Activated CD4-positive, alpha-beta T cell treated with anti-CD3 and anti-CD28 coated beads for 48 hours (primary cell): ENCODE measurements around the gene ICAM4.
"Not testable (repeated sequence)": the region's sequence is repeated elsewhere in the genome, so short reads cannot be mapped to it uniquely, and the experiment has no call there.

Experiments
- DNase-seq: peaks from one replicate; pipeline ENCODE4 v3.0.0-alpha.2; 2020

The ICAM4 gene, protein sequence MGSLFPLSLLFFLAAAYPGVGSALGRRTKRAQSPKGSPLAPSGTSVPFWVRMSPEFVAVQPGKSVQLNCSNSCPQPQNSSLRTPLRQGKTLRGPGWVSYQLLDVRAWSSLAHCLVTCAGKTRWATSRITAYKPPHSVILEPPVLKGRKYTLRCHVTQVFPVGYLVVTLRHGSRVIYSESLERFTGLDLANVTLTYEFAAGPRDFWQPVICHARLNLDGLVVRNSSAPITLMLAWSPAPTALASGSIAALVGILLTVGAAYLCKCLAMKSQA

DNA sequence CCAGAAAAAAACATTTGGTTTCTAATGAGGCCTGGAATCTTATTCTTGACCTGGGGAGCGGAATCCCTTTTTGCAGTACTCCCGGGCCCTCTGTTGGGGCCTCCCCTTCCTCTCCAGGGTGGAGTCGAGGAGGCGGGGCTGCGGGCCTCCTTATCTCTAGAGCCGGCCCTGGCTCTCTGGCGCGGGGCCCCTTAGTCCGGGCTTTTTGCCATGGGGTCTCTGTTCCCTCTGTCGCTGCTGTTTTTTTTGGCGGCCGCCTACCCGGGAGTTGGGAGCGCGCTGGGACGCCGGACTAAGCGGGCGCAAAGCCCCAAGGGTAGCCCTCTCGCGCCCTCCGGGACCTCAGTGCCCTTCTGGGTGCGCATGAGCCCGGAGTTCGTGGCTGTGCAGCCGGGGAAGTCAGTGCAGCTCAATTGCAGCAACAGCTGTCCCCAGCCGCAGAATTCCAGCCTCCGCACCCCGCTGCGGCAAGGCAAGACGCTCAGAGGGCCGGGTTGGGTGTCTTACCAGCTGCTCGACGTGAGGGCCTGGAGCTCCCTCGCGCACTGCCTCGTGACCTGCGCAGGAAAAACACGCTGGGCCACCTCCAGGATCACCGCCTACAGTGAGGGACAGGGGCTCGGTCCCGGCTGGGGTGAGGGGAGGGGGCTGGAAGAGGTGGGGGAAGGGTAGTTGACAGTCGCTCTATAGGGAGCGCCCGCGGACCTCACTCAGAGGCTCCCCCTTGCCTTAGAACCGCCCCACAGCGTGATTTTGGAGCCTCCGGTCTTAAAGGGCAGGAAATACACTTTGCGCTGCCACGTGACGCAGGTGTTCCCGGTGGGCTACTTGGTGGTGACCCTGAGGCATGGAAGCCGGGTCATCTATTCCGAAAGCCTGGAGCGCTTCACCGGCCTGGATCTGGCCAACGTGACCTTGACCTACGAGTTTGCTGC, at the start of gene ICAM4:
Gene ICAM4, plus strand, starts transcription at position 153 of the 935 bp plus-strand sequence. Its CDS starts 58 bp downstream, at position 211.
- peak; percentile 49 for DNase-seq

DNA sequence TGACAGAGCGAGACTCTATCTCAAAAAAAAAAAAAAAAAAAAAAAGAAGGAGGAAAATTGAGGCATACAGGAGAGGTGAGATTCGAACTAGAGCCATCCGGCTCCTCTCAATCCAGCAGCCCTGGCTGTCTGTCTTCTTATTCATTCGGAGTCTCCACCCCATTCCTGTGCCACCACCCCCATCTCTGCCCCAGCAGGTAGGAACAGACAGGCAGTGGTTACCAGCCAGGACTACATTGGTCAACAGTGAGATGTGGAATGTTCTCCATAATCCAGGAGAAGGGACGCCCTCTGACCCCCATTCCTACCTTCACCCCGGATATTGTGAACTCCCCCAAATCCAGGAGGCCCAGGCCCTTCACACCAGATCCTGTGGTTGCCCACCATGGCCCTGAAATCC, 49.1 kb upstream of the ICAM4 start:
- DNase-seq = no peak

DNA sequence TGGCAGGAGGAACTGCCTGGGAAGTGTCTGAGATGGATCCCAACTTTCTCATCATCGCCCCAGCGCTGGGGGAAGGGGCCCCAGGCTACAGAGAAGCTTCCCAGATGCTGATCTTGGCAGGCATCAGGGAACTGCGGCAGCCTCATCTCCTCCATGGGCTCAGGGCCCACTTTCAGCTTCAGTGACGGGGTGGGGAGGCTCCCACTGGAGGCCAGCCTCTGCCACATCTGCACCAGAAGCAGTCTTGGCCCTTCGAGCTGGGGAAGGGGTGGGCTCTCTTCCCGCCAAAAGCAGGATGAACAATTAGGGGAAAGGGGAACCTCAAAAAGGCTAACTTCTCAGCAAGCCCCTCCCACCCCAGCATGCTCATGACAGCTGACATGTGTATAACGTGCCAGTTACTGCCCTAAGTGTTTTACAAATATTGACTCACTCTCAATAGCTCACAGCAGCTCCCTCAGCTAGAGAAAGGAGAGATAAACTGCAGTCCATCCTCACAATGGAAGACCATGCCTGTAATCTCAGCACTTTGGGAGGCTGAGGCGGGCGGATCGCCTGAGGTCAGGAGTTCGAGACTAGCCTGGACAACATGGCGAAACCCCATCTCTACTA, 48.5 kb upstream of the ICAM4 start:
- DNase-seq = no peak

DNA sequence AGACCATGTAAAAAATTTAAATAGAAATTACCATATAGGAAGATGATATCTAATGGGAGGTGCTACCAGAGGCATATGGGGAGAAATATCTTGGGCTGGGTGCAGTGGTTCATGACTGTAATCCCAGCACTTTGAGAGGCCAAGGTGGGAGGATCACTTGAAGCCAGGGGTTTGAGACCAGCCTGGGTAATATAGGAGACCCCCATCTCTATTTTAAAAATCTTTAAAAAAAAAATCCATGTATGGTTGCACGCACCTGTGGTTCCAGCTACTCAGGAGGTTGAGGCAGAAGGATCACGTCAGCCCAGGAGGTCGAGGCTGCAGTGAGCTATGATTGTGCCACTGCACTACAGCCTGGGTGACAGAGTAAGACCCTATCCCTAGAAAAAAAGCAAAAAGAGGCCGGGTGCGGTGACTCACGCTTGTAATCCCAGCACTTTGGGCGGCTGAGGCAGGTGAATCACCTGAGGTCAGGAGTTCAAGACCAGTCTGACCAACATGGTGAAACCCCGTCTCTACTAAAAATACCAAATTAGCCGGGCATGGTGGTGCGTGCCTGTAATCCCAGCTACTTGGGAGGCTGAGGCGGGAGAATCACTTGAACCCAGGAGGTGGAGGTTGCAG, 44.8 kb upstream of the ICAM4 start:
- DNase-seq = not testable (repeated sequence)

DNA sequence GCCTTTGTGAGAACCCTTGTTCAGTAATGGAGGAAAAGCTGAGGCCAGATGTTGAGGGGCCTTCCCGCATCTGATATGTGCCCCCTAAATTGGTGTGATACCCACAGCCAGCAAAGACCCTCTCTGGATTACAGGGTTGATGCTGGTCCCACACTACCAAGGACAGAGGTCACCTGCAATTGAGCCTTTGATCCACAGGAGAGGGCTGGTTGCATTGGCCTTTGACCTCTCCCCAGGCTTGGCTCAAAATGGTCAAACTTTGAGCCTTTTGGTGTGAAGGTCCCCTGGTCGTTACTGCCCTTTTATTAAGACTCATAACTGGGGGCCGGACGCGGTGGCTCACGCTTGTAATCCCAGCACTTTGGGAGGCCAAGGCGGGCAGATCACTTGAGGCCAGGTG, 43.1 kb upstream of the ICAM4 start:
- no peak for DNase-seq

DNA sequence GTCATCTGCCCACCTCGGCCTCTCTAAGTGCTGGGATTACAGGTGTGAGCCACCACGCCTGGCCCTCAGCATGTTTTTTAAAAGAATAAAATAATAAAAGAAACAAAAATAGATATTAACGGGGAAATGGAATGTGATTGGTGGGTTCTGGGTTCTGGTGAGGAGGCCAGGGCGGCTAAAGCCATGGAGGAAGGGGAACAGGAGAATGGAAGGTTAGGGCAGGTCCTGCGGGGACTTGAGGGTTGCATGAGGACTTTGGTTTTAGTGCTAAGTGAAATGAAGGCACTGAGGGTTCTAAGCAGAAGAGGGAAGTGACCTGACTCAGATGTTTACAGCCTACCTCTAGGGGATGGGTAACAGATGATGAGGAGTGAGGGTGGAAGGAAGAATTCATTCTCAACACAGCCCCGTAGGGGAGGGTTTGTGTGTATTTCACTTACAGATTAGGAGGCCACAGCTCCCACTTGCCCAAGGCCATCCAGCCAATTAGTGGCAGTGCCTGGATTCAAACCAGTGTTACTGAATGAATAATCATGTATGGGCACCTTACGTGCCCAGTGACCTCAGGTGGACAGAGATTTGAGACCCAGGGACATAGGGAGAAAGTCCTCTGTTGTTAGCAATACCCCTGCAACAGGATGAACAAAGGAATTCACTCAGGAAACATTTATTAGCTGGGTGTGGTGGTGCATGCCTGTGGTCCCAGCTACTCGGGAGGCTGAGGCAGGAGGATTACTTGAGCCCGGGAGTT, 41.4 kb upstream of the ICAM4 start:
- no peak for DNase-seq

DNA sequence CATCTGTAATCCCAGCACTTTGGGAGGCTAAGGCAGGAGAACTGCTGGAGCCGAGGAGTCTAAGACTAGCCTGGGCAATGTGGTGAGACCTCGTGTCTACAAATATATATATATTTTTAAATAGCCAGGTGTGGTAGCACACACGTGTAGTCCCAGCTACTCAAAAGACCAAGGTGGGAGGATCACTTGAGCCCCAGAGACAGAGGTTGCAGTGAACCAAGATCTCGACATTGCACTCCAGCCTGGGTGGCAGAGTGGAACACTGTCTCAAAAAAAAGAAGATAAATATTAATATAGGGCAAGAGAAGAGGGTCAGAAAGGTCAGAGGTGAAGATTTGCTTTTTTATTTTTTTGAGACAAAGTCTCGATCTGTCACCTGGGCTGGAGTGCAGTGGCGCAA, 40.2 kb upstream of the ICAM4 start:
- no peak for DNase-seq

DNA sequence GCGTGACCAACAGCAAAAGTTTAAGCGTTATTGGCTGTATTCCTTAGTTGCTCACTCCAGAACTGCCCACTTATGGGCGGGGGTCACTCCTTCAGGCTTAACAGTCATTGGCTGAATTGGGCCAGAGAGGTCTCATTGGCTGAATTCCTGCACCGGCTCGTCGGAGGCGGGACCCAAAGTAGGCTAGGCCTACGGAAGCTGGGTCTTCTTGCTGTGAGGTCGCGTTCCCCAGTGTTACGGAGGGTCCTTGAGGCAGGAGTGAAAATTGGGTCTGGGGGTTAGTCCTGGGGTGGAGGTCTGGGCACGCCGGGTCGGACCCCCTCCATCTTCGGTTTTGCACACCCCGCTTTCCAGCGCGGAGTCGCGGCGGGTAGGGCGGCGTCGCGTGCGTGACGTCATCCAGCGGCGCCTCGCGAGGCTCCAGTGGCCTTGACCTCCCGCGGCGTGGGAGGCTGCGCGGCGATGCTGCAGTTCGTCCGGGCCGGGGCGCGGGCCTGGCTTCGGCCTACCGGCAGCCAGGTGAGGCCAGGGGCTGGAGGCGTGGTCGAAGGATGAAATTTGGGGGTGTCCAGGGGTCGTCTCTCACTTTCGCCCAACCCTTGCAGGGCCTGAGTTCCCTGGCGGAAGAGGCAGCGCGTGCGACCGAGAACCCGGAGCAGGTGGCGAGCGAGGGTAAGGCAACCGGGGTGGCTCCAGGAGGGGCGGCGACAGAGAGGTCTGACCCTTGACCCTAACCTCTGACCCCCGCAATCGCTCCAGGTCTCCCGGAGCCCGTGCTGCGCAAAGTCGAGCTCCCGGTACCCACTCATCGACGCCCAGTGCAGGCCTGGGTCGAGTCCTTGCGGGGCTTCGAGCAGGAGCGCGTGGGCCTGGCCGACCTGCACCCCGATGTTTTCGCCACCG, 34.7 kb upstream of the ICAM4 start, which contains the start of gene MRPL4:
Gene MRPL4, plus strand, starts transcription at position 423 of the 903 bp plus-strand sequence. Its CDS starts 40 bp downstream, at position 463.
- peak; percentile 97 for DNase-seq

DNA sequence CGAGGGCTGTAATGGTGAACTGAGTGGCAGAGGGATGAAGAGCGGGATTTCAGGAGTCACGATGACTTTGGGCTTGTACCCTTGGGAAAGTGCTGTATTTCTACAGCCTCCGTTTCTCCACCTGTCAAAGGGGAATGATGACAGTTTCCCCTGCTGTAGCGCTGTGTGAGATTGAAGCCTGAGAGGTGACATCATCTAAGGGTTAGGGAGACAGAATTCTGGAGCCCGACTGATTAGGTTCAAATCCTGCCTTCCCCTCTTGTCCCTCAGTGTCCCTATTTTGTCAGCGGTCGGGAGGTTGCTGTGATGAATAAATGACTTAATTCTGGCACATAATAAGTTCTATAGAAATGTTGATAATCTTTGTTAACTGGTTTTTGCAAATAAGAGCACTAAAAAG, 34.0 kb upstream of the ICAM4 start:
- DNase-seq = no peak

DNA sequence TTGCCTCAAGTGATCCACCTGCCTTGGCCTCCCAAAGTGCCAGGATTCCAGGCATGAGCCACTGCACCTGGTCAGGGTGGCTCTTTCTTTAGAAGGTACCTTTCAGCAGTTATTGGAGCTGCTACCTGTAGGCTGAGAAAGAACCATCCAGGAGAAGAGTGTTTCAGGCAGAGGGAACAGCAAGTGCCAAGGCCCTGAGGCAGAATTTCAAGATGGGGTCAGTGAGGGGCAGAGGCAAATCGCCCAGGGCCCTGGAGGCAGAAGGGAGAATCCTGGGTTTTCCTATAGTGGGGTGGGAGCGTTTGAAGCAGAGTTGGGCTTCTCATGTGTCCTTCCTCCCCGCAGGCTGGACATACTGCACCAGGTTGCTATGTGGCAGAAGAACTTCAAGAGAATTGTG, 32.5 kb upstream of the ICAM4 start:
- DNase-seq = no peak

DNA sequence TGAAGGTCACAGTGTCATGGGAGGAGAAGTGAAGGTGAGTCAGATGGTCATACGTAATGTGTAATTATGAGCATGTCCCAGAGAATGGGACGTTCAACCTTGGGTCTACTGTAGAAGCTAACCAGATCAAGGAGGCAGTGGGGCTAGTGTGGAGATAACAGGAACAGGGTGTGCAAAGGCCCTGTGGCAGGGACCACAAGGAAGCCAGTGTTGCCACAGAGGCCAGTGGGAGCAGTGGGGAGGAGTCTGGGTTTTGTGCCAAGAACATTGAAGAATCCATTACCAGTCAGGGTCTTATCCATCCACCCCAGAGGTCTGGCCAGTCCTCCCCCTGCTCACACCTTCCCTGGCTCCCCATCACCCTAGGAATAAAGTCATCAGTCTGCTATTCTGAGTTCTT, 31.4 kb upstream of the ICAM4 start:
- DNase-seq = no peak

DNA sequence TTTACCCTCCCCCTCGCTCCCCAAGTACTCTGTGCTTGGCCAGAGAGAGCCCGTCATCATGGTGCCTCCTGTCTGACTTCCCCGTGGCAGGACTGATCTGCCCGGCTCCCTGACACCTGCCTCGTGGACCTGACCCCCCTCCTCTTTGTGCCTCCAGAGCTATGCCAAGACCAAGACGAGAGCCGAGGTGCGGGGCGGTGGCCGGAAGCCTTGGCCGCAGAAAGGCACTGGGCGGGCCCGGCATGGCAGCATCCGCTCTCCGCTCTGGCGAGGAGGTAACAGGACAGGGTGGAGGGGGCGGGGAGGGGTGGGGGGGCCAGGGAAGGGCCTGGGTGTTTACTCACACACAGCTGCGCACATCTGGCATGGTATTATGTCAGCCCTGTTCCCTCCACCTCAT, 30.2 kb upstream of the ICAM4 start:
- no peak for DNase-seq

DNA sequence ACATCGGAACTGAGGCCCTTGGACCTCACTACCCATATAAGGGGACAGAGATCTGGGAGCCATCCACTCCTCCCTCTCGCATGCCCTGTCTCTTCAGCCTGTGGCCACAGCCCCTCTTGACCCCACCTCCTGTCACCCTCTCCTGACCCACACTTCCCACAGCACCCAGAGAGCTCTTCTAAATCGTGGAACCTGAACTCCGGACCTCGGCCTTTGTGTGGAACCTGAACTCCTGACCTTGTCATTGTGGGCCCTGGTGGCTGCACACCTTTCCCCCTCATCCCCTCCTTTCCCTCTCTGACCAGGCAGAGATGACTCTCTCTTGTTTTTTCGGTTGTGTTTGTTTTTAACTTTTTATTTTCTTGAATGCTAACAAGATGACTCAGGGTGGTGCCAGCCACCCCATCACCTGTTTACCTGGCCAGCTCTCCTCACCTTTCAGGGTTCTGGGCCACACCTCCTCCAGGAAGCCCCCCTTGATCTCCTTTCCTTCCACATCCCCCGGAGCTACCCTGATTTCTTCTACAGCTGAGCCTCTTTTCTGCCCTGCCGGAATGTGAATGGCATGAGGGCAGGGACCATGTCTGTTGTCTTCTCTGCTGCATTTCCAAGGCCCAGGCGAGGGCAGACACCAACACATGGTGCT, 29.7 kb upstream of the ICAM4 start:
- no peak for DNase-seq

DNA sequence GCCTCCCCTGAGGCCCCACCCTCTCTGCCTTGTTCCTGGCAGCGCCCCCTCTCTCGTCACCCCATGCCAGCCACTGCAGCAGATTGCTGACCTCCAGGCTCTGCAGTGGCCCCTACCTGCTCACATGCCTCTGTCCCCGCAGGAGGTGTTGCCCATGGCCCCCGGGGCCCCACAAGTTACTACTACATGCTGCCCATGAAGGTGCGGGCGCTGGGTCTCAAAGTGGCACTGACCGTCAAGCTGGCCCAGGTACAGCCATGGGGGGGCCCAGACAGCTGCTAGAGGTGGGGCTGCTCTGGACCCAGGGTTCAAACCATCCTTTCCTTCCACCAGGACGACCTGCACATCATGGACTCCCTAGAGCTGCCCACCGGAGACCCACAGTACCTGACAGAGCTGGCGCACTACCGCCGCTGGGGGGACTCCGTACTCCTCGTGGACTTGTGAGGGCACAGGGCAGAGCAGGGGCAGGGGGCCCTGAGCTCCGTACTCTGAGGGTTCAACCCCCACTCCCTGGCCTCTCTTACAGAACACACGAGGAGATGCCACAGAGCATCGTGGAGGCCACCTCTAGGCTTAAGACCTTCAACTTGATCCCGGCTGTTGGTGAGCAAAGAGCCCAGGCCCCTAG, 28.6 kb upstream of the ICAM4 start:
- no peak for DNase-seq

DNA sequence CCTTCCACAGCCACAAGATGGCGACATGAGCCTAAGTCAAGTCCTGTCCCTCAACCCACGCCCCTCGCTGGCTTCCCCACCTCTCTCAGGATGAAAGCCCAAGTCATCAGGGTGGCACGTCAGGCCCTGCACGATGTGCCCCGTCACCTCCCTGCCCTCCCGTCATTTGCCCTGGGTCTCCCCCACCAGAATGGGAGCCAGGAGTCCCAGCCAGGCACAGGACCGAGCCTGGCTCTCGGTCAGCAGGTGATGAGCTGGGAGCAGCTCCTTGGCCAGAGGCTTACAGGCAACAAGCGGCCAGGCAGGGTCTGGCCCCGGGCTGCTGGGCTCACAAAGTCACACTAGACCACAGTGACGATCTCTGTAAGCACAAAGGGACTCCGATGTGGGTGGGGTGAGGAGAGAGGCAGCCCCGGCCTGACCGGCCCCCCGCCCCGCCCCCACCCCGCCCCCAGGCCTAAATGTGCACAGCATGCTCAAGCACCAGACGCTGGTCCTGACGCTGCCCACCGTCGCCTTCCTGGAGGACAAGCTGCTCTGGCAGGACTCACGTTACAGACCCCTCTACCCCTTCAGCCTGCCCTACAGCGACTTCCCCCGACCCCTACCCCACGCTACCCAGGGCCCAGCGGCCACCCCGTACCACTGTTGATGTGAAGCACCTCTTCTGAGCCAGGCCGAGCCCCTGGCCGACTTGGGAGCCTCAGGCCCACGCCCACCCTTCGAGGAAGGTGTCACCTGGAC, 27.4 kb upstream of the ICAM4 start:
- DNase-seq = peak; percentile 98

DNA sequence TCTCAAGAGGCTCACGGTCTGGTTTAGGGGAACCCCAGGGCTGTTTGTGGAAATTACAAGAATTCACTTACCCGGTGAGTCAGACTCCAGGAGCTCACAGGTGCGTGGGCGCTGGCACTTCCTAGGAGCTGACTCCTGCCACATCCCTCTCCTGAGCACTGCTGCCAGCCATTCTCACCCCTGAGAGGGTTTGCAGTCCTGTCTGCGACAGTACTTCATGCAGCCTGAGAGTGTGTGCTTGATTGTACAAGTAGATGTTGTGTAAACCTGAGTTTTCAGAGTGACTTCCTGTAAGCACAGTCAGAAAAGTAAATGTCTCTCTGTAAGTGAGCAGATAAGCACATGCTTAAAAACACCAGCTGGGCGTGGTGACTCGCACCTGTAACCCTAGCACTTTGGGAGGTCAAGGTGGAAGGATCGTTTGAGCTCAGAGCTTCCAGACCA, 26.6 kb upstream of the ICAM4 start:
- peak; percentile 83 for DNase-seq

DNA sequence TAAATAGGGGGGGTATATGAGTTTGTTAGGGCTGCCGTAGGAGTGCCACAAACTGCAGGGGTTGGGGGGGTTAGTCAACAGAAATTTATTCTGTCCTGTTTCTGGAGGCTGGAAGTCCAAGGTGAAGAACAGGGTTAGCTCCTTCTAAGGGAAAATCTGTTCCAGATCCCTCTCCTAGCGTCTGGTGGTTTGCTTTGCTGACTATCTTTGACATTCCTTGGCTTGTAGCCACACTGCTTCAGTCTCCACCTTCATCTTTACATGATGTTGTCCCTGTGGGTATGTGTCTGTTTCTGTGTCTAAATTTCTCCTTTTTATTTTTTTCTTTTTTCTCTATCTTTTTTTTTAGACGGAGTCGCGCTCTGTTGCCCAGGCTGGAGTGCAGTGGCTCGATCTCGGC, 24.0 kb upstream of the ICAM4 start:
- no peak for DNase-seq

DNA sequence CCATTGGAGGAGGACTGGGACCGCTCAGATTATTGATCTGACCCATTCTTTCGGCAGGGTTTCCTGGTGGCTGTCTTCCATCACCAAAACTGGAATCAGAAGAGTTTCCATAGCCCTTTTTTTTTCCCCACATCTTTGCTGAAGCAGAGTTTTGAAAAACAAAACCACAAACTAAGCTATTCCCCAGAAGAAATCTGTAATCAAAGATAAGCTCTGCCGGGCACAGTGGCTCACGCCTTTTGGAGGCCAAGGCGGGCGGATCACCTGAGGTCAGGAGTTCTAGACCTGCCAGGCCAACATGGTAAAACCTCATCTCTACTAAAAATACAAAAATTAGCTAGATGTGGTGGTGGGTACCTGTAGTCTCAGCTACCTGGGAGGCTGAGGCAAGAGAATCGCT, 20.0 kb upstream of the ICAM4 start:
- no peak for DNase-seq

DNA sequence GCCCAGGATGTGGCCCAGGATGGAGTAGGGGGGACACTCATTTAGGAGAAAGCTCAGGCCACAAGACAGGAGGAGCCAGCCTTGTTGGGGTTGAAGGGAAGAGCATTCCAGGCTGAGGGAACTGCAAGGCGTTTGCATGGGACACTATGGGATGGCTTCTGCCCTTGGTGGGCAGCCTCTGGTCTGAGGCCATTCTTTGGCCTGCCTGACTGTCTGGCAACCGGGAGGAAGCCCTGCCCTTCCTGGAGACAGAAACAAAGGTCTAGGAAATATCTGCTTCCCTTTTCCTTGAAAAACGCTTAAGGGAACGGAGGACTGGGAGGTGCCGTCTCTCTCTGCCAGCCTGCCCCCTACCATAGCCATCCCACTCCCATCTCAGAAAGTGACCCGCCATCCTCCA, 18.7 kb upstream of the ICAM4 start:
- no peak for DNase-seq
